ENCODE data around the gene LY6G6C. TPM values are rescaled to one million over a fixed set of nuclear protein-coding genes. Genes with fewer than 3 reads are reported as not detected.

Gene LY6G6C
- total and polyA plus RNA-seq, 2 of the 13 experiments (the other 11 are each of a cell fraction or from before 2014, with no cell fraction given), result 0.15 TPM; not detected in 1

DNA sequence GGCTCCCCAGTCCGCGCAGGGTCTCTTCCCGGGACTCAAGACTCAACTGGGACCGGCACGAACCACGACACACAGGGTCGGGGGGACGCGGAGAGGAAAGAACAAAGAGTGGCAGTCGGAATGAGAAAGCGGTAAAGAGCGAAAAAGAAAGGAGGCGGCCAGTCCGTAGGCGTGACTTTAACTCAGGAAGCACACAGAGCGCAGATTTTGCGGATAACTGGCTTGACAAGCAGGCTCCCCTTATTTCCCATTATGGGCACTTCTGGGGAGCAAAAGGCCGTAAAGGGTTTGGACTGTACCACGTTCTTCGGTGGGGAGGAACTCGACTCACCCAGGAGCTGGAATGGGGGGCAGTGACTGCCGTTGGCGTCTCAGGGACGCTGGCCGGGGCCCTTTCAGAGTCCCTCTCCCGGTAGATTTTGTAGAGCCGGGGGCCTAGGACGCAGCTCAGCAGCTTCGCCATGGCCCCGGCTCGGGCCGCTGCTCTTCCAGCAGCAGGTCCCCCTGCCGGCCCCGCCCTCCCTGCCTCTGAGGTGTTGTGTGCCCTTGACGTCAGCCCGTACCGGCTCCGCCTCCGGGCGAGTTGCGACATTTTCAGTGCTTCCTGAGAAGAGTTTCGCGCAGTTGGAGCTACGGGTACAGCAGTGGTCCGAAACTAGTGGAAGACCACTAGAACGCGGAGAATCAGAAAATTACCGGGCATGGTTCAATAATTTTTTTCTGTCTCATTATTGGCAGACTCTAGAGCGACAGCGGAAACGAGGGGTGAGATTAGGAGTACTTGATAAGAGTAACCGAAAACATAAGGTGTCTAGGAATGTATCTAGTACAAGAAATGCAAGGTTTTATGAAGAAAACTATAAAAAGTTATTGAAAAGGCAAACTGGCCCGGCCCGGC, 18.5 kb downstream of the LY6G6C start, which contains the start of gene ABHD16A (continued):
- TF ChIP-seq, protein P1, sequence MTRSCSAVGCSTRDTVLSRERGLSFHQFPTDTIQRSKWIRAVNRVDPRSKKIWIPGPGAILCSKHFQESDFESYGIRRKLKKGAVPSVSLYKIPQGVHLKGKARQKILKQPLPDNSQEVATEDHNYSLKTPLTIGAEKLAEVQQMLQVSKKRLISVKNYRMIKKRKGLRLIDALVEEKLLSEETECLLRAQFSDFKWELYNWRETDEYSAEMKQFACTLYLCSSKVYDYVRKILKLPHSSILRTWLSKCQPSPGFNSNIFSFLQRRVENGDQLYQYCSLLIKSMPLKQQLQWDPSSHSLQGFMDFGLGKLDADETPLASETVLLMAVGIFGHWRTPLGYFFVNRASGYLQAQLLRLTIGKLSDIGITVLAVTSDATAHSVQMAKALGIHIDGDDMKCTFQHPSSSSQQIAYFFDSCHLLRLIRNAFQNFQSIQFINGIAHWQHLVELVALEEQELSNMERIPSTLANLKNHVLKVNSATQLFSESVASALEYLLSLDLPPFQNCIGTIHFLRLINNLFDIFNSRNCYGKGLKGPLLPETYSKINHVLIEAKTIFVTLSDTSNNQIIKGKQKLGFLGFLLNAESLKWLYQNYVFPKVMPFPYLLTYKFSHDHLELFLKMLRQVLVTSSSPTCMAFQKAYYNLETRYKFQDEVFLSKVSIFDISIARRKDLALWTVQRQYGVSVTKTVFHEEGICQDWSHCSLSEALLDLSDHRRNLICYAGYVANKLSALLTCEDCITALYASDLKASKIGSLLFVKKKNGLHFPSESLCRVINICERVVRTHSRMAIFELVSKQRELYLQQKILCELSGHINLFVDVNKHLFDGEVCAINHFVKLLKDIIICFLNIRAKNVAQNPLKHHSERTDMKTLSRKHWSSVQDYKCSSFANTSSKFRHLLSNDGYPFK (CRISPR knock-in tag; IDR thresholded peaks at IDR 0.05; ENCODE audit: borderline replicate concordance), result peak; percentile 25; the same call in 1 of the 2 replicates
- no peak for TF ChIP-seq HMG20B (CRISPR knock-in tag; conservative IDR thresholded peaks at IDR 0.05)
- TF ChIP-seq PCBP1 (IDR thresholded peaks at IDR 0.05; ENCODE audit: borderline replicate concordance, low read depth, low read length), result peak; percentile 66; the same call in 1 of the 2 replicates
- peak; percentile 73; the same call in 1 of the 2 replicates for TF ChIP-seq SOX5 (CRISPR knock-in tag; IDR thresholded peaks at IDR 0.05; ENCODE audit: borderline replicate concordance)
- TF ChIP-seq EP300 (IDR thresholded peaks at IDR 0.05; ENCODE audit: low read depth in 2 of 2, low read length in 2 of 2), result peak; percentile 56 to 79; a peak in 3 of 4 replicates
- TF ChIP-seq EP300 (CRISPR knock-in tag; IDR thresholded peaks at IDR 0.05; ENCODE audit: borderline replicate concordance), result no peak
- no peak for TF ChIP-seq SP1 (IDR thresholded peaks at IDR 0.05)
- TF ChIP-seq SP1 (CRISPR knock-in tag; IDR thresholded peaks at IDR 0.05), result peak; percentile 83
- TF ChIP-seq, protein P2, sequence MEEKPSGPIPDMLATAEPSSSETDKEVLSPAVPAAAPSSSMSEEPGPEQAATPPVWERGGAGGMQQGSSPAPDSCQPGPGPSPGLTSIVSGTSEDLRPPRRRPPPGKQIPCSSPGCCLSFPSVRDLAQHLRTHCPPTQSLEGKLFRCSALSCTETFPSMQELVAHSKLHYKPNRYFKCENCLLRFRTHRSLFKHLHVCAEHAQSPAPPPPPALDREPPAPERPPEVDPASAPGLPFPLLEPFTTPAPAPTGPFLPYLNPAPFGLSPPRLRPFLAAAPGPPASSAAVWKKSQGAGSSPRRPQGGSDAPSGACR (CRISPR knock-in tag; IDR thresholded peaks at IDR 0.05), result peak; percentile 66; the same call in 1 of the 2 replicates
- TF ChIP-seq SNAI1 (CRISPR knock-in tag; IDR thresholded peaks at IDR 0.05; ENCODE audit: borderline replicate concordance), result peak; percentile 54; the same call in 1 of the 2 replicates
- TF ChIP-seq ZNF484 (CRISPR knock-in tag; IDR thresholded peaks at IDR 0.05; ENCODE audit: borderline replicate concordance, low read depth), result no peak; the same call in 1 of the 2 replicates
- TF ChIP-seq, protein P3, sequence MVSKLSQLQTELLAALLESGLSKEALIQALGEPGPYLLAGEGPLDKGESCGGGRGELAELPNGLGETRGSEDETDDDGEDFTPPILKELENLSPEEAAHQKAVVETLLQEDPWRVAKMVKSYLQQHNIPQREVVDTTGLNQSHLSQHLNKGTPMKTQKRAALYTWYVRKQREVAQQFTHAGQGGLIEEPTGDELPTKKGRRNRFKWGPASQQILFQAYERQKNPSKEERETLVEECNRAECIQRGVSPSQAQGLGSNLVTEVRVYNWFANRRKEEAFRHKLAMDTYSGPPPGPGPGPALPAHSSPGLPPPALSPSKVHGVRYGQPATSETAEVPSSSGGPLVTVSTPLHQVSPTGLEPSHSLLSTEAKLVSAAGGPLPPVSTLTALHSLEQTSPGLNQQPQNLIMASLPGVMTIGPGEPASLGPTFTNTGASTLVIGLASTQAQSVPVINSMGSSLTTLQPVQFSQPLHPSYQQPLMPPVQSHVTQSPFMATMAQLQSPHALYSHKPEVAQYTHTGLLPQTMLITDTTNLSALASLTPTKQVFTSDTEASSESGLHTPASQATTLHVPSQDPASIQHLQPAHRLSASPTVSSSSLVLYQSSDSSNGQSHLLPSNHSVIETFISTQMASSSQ (IDR thresholded peaks at IDR 0.05; ENCODE audit: low read depth), result no peak; the same call in 1 of the 2 replicates
- TF ChIP-seq, protein P3 (CRISPR knock-in tag; IDR thresholded peaks at IDR 0.05; ENCODE audit: borderline replicate concordance), result peak; percentile 75; the same call in 1 of the 2 replicates
- TF ChIP-seq ZNF564 (CRISPR knock-in tag; IDR thresholded peaks at IDR 0.05), result peak; percentile 70; the same call in 1 of the 2 replicates
- TF ChIP-seq ZNF329 (CRISPR knock-in tag; IDR thresholded peaks at IDR 0.05; ENCODE audit: low read depth), result 0 out of 2 replicates have a peak, but pooled peaks have one; percentile 68
- TF ChIP-seq ZNF234 (CRISPR knock-in tag; conservative IDR thresholded peaks at IDR 0.05), result peak; percentile 90
- TF ChIP-seq GFI1 (CRISPR knock-in tag; IDR thresholded peaks at IDR 0.05; ENCODE audit: borderline replicate concordance), result peak; percentile 62; the same call in 1 of the 2 replicates
- TF ChIP-seq, protein P4, sequence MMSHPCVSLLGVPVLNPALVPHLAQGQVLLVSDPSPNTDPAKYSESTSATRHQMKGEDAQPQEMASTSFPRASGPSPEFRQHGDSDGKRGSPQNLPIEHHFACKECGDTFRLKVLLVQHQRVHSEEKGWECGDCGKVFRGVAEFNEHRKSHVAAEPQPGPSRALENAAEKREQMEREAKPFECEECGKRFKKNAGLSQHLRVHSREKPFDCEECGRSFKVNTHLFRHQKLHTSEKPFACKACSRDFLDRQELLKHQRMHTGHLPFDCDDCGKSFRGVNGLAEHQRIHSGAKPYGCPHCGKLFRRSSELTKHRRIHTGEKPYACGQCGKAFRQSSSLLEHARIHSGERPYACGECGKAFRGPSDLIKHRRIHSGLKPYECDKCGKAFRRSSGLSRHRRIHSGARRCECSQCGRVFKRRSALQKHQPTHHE (CRISPR knock-in tag; IDR thresholded peaks at IDR 0.05; ENCODE audit: borderline replicate concordance), result 0 out of 2 replicates have a peak, but pooled peaks have one; percentile 31
- peak; percentile 64 for TF ChIP-seq RXRA (CRISPR knock-in tag; IDR thresholded peaks at IDR 0.05)

All from HepG2 (cell line).